GM12873 (cell line): Measurements from ENCODE around the gene PTPRN2.

Source experiments
- CTCF ChIP-seq: IDR thresholded peaks from 2 replicates; pipeline ENCODE4 v1.5.1; 2012; ENCODE audit warnings: low read depth, mild to moderate bottlenecking, moderate library complexity, low read length, control low read depth; ENCODE audit not compliant: insufficient read depth; ENCODE audit errors: missing control alignments

PTPRN2 gene

GRCh38 chr7:158252837-158253669 lies 334.6 kb downstream of the PTPRN2 start:
- TF ChIP-seq CTCF, result no peak

- TF ChIP-seq CTCF, result no peak
Measured at GRCh38 chr7:158252081-158252836, 335.4 kb downstream of the PTPRN2 start.

- TF ChIP-seq CTCF, result no peak
Measured at GRCh38 chr7:158251061-158251965, 336.3 kb downstream of the PTPRN2 start.

GRCh38 chr7:158249692-158250091 lies 337.9 kb downstream of the PTPRN2 start:
- TF ChIP-seq CTCF, result no peak

GRCh38 chr7:158248816-158249215 lies 338.8 kb downstream of the PTPRN2 start:
- no peak for TF ChIP-seq CTCF

GRCh38 chr7:158247758-158248487 lies 339.7 kb downstream of the PTPRN2 start:
- TF ChIP-seq CTCF, result no peak
